GM20431 (cell line): Measurements from ENCODE around the gene PLIN5.
"Not testable (repeated sequence)": the region's sequence is repeated elsewhere in the genome, so short reads cannot be mapped to it uniquely, and the experiment has no call there.

ENCODE experiments used
- in situ Hi-C: fragments of 300-500 bp; cut with MseI, MboI; formaldehyde crosslinking; loops from one replicate; pipeline ENCODE4 v1.15.0; 2020; ENCODE audit warnings: low sequenced_read_pairs; ENCODE audit not compliant: unreplicated experiment

Gene PLIN5

GRCh38 chr19:4570916-4571304 is 35.9 kb upstream of the PLIN5 start:
- in situ Hi-C loops: loop anchor here (10.0 kb wide), 1 partner anchor 64 kb away; the partner anchor contains the start of gene TNFAIP8L1

GRCh38 chr19:4570402-4570801 is 35.4 kb upstream of the PLIN5 start:
- in situ Hi-C loops: loop anchor here (10.0 kb wide), 1 partner anchor 64 kb away; the partner anchor contains the start of gene TNFAIP8L1

GRCh38 chr19:4568886-4569285 is 33.9 kb upstream of the PLIN5 start:
- in situ Hi-C loops: no loop called here

- in situ Hi-C loops: no loop called here
Observed at GRCh38 chr19:4567584-4568071, 32.6 kb upstream of the PLIN5 start.

GRCh38 chr19:4566402-4567051 is 31.5 kb upstream of the PLIN5 start:
- in situ Hi-C loops: no loop called here

GRCh38 chr19:4563562-4563961 is 28.5 kb upstream of the PLIN5 start:
- in situ Hi-C loops: not testable (repeated sequence)

GRCh38 chr19:4562085-4562484 is 27.1 kb upstream of the PLIN5 start:
- in situ Hi-C loops: not testable (repeated sequence)

- in situ Hi-C loops: no loop called here
Observed at GRCh38 chr19:4559569-4559968, 24.5 kb upstream of the PLIN5 start, which contains the start of gene SEMA6B. Gene SEMA6B (minus strand): TSS chr19:4559684. CDS start chr19:4558457, 1,227 bp downstream.

- in situ Hi-C loops: no loop called here
Observed at GRCh38 chr19:4557971-4558941, 23.2 kb upstream of the PLIN5 start.

GRCh38 chr19:4557144-4557970 is 22.3 kb upstream of the PLIN5 start:
- in situ Hi-C loops: no loop called here

- in situ Hi-C loops: no loop called here
Observed at GRCh38 chr19:4556597-4557127, 21.6 kb upstream of the PLIN5 start.

- in situ Hi-C loops: no loop called here
Observed at GRCh38 chr19:4555657-4556561, 20.9 kb upstream of the PLIN5 start.

- in situ Hi-C loops: no loop called here
Observed at GRCh38 chr19:4554717-4555116, 19.7 kb upstream of the PLIN5 start.

GRCh38 chr19:4553775-4554174 is 18.8 kb upstream of the PLIN5 start:
- in situ Hi-C loops: no loop called here

- in situ Hi-C loops: no loop called here
Observed at GRCh38 chr19:4553092-4553695, 18.2 kb upstream of the PLIN5 start.

GRCh38 chr19:4552525-4552819 is 17.4 kb upstream of the PLIN5 start:
- in situ Hi-C loops: no loop called here

- in situ Hi-C loops: no loop called here
Observed at GRCh38 chr19:4550479-4551050, 15.5 kb upstream of the PLIN5 start.

GRCh38 chr19:4550018-4550417 is 15.0 kb upstream of the PLIN5 start:
- in situ Hi-C loops: no loop called here
